Caco-2 (cell line): Measurements from ENCODE around the gene DMTF1. TPM values are rescaled to one million over a fixed set of nuclear protein-coding genes. Genes with fewer than 3 reads are reported as not detected.
A peak's percentile ranks its signal among the peaks of the same experiment; 100 is the strongest.

ENCODE experiments used
- BruUV-seq: library from RNA; stranded (reverse); fragments of 400-500 nt; replicated peaks from 2 replicates; lab custom pipeline; 2021; lab: Mats Ljungman, UMichigan
- CTCF ChIA-PET: fragments of 300-600 bp; sonication (Branson Sonifier 250); formaldehyde crosslinking; loops from one replicate; lab custom pipeline; 2022; ENCODE audit warnings: antibody characterized with exemption; lab: Charles Lee
- POLR2A ChIA-PET: fragments of 300-600 bp; sonication (Branson Sonifier 250); formaldehyde crosslinking; loops from one replicate; lab custom pipeline; 2022; ENCODE audit warnings: antibody characterized with exemption; lab: Charles Lee
- DNase-seq, 2 experiments: peaks; one replicate each; pipeline versions ENCODE4 v3.0.0 to v3.0.0-alpha.2; 2020 to 2022
- H3K27me3 ChIP-seq: replicated peaks from 2 replicates; pipeline ENCODE4 v1.6.0; 2011; ENCODE audit warnings: low read length; ENCODE audit not compliant: control insufficient read depth, insufficient read depth
- H3K36me3 ChIP-seq: 2 replicates; pipeline ENCODE4 v1.5.1; 2011; ENCODE audit warnings: low read length; ENCODE audit not compliant: control insufficient read depth, insufficient read depth
- H3K4me1 ChIP-seq: fragments of 250-450 bp; sonication (Bioruptor Pico); 2 replicates; pipeline ENCODE4 v1.5.1; 2020; ENCODE audit warnings: mild to moderate bottlenecking
- H3K4me3 ChIP-seq: 2 replicates; pipeline ENCODE4 v1.5.1; 2011; ENCODE audit warnings: low read depth, mild to moderate bottlenecking, control low read depth, low read length
- H3K9me3 ChIP-seq: fragments of 250-450 bp; sonication (Bioruptor Pico); 2 replicates; pipeline ENCODE4 v1.5.1; 2020; ENCODE audit warnings: mild to moderate bottlenecking, moderate library complexity
- H3K27ac Mint-ChIP-seq: one replicate; pipeline ENCODE4 v1.8.0; 2022; ENCODE audit warnings: mixed read lengths; ENCODE audit not compliant: unreplicated experiment
- H3K27me3 Mint-ChIP-seq: one replicate; pipeline ENCODE4 v1.8.0; 2022; ENCODE audit warnings: mixed read lengths; ENCODE audit not compliant: insufficient read depth, unreplicated experiment
- H3K36me3 Mint-ChIP-seq: one replicate; pipeline ENCODE4 v1.8.0; 2022; ENCODE audit warnings: mild to moderate bottlenecking, mixed read lengths; ENCODE audit not compliant: insufficient read depth, unreplicated experiment
- H3K4me1 Mint-ChIP-seq: one replicate; pipeline ENCODE4 v1.8.0; 2022; ENCODE audit warnings: low read depth, mixed read lengths; ENCODE audit not compliant: unreplicated experiment
- H3K4me3 Mint-ChIP-seq: one replicate; pipeline ENCODE4 v1.8.0; 2022; ENCODE audit warnings: mild to moderate bottlenecking, moderate library complexity, mixed read lengths; ENCODE audit not compliant: unreplicated experiment
- H3K9me3 Mint-ChIP-seq: one replicate; pipeline ENCODE4 v1.8.0; 2022; ENCODE audit warnings: mixed read lengths; ENCODE audit not compliant: unreplicated experiment
- intact Hi-C: fragments of 100-400 bp; cut with micrococcal nuclease; formaldehyde crosslinking; loops from one replicate; pipeline ENCODE4 v1.10.0; 2022; ENCODE audit not compliant: unreplicated experiment
- total RNA-seq: library from RNA; stranded (reverse); gene quantifications from 2 replicates; pipeline ENCODE4 v1.2.3, GENCODE V29; 2022
- TF ChIP-seq, protein P1 (sequence below), 2 experiments: fragments of 200-600 bp in 1 of 2; IDR thresholded peaks; 1 replicate in 1 of 2; 2 replicates in 1 of 2; pipeline versions ENCODE4 v1.5.1 to v1.8.0; 2011 to 2022; ENCODE audit warnings: antibody characterized with exemption in 1 of 2, control low read depth in 1 of 2, inconsistent platforms in 1 of 2, low read depth in 1 of 2, low read length in 1 of 2, mild to moderate bottlenecking in 1 of 2, moderate library complexity in 1 of 2; ENCODE audit not compliant: insufficient read depth in 1 of 2, severe bottlenecking in 1 of 2, unreplicated experiment in 1 of 2

Gene DMTF1
- total RNA-seq, 1 experiment from 2014 or later = 60.9 TPM

DNA sequence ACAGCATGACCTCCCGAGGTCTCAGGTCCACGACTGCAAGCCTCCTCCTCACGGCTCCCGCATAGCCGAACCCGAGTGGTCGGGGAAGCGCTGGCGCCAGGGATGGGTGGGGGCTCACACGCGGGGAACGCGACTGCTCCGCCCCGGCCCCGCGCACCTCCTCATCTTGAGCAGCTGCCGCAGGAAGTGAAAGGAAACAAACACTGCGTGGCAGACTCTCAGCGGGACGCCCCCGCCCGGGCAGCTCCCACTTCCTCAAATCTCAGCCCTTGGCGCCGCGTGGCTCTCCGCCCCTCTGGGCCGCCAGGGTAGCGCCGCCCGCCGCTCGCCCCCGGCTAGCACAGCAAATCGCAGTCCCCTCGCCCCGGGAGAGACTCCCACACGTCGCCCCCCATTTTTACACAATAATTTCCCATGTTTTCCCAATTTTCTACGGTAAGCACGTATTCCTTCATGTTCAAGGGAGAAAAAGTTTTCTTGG lies 67.3 kb downstream of the DMTF1 start, which contains the start of gene TMEM243:
Gene TMEM243 (minus strand): TSS at position 188 of the 481 bp plus-strand sequence. CDS start 229 bp downstream, outside the sequence.
- H3K4me1 Mint-ChIP-seq = peaks cover 8% of the 10 kb centered on the region
- BruUV-seq = TSS peak; percentile 14
- TF ChIP-seq, protein P1, sequence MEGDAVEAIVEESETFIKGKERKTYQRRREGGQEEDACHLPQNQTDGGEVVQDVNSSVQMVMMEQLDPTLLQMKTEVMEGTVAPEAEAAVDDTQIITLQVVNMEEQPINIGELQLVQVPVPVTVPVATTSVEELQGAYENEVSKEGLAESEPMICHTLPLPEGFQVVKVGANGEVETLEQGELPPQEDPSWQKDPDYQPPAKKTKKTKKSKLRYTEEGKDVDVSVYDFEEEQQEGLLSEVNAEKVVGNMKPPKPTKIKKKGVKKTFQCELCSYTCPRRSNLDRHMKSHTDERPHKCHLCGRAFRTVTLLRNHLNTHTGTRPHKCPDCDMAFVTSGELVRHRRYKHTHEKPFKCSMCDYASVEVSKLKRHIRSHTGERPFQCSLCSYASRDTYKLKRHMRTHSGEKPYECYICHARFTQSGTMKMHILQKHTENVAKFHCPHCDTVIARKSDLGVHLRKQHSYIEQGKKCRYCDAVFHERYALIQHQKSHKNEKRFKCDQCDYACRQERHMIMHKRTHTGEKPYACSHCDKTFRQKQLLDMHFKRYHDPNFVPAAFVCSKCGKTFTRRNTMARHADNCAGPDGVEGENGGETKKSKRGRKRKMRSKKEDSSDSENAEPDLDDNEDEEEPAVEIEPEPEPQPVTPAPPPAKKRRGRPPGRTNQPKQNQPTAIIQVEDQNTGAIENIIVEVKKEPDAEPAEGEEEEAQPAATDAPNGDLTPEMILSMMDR (IDR thresholded peaks at IDR 0.05; ENCODE audit: insufficient read depth in 1 of 2, low read depth in 1 of 2, low read length in 1 of 2, severe bottlenecking in 1 of 2, unreplicated experiment in 1 of 2) = peak; percentile 22 to 26
- ChIA-PET POLR2A (interaction anchor here (3.2 kb wide), 1 partner anchor 66 kb away, joined by 19 read pairs; the partner anchor contains the start of gene DMTF1), CTCF (interaction anchor here (1.0 kb wide), 1 partner anchor 45 kb away, joined by 3 read pairs; no protein-coding TSS in a partner anchor)
- peak within 1 kb of the TSS; percentile 74 for H3K27ac Mint-ChIP-seq
- Histone ChIP-seq H3K27me3 (no peaks in the 10 kb centered on the region), H3K9me3 (no peaks in the 10 kb centered on the region), H3K4me3 (peak within 1 kb of the TSS; percentile 66), H3K4me1 (peaks cover 5% of the 10 kb centered on the region), H3K36me3 (no peaks in the 10 kb centered on the region)
- H3K27me3 Mint-ChIP-seq = no peaks in the 10 kb centered on the region
- intact Hi-C loops = loop anchor here (1.0 to 10.0 kb wide), 5 partner anchors 17 to 375 kb away; partner anchors contain the start of gene DMTF1
- H3K9me3 Mint-ChIP-seq = no peaks in the 10 kb centered on the region
- DNase-seq = peak; percentile 64 to 66
- H3K36me3 Mint-ChIP-seq = peaks cover 18% of the 10 kb centered on the region
- peak within 1 kb of the TSS; percentile 97 for H3K4me3 Mint-ChIP-seq

DNA sequence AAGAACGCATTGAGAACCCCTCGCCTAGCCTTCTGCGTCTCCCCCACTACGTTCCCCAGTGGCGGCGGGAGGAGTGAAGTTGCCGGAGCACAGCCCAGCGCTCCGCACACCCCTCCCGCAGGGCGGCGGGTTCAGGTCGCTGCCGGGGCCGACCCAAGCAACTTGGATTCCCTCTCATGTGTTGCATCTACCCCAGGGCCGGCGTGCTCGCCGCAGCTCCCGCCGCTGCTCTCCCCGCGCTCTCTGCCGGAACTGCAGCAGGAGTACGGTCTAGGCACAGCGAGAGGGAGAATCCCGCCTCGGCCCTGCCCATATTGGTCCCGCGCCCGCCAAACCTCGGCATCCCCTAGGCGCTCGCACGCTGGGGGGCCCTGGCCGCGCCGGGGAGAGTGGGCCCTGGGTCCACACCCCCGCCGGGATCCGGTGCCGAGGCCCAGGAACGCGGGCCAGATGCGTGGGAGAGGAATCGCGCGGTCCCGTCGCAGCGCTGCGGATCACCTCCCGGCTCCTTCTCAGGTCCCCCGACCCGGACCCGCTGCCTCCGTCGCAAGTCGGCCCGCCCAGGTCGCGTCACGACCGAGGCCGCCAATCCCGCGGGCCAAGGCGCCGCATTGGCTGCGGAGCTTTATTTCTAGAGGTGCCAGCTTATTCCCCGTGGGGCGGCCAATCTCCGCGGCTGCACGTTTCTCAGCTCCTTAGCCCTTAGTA lies 67.9 kb downstream of the DMTF1 start:
- peak overlapping the region; percentile 66 for H3K4me3 ChIP-seq
- Mint-ChIP-seq H3K27ac (peak overlapping the region; percentile 74), H3K36me3 (peaks cover 18% of the 10 kb centered on the region), H3K27me3 (no peaks in the 10 kb centered on the region), H3K4me1 (peaks cover 8% of the 10 kb centered on the region), H3K9me3 (no peaks in the 10 kb centered on the region), H3K4me3 (peak overlapping the region; percentile 97)
- peaks cover 5% of the 10 kb centered on the region for H3K4me1 ChIP-seq
- BruUV-seq = no TSS peak
- ChIA-PET CTCF (interaction anchor here (0.7 to 1.1 kb wide), 5 partner anchors 16 to 125 kb away, joined by 3 to 4 read pairs (median 3); partner anchors contain the start of genes CROT and DMTF1), POLR2A (interaction anchor here (0.8 to 3.2 kb wide), 2 partner anchors 67 to 125 kb away, joined by 4 to 19 read pairs; partner anchors contain the start of genes CROT and DMTF1)
- H3K36me3 ChIP-seq = no peaks in the 10 kb centered on the region
- DNase-seq = peak; percentile 79 to 84
- H3K9me3 ChIP-seq = no peaks in the 10 kb centered on the region
- no peaks in the 10 kb centered on the region for H3K27me3 ChIP-seq
- intact Hi-C loops = loop anchor here (1.0 to 10.0 kb wide), 3 partner anchors 17 to 195 kb away; partner anchors contain the start of gene DMTF1
- TF ChIP-seq, protein P1 (IDR thresholded peaks at IDR 0.05; ENCODE audit: insufficient read depth in 1 of 2, low read depth in 1 of 2, low read length in 1 of 2, severe bottlenecking in 1 of 2, unreplicated experiment in 1 of 2) = no peak

DNA sequence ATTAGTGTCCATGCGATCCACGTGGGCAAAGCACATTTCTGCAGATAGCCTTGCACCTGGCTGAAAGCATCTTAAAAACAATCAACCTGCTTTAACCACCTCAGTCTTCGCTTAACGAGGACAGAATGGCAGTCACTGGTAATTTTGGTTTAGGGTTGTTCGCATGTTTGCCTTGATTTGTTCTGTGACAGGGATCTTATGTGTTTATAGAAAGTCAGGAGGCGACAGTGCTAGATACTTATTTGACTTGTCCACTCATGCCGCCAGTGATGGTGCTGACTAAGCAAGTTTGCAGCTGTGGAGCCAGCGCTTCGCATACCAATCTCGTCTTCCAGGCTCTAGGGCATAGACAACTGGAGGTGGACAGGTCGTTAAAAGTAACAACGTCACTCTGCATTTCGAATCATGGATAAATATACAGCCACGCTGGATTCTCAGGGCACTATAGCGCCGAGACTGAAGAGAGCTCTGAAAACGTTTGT lies 68.5 kb downstream of the DMTF1 start:
- H3K27me3 ChIP-seq = no peaks in the 10 kb centered on the region
- Mint-ChIP-seq H3K9me3 (no peaks in the 10 kb centered on the region), H3K4me1 (peaks cover 8% of the 10 kb centered on the region), H3K4me3 (peak overlapping the region; percentile 97), H3K36me3 (peaks cover 18% of the 10 kb centered on the region), H3K27ac (peak overlapping the region; percentile 74), H3K27me3 (peaks cover 4% of the 10 kb centered on the region)
- intact Hi-C loops = loop anchor here (1.0 to 10.0 kb wide), 3 partner anchors 18 to 194 kb away; partner anchors contain the start of gene DMTF1
- ChIA-PET CTCF (interaction anchor here (0.7 to 1.1 kb wide), 4 partner anchors 16 to 125 kb away, joined by 3 to 4 read pairs (median 4); partner anchors contain the start of genes CROT and DMTF1), POLR2A (interaction anchor here (0.8 to 3.2 kb wide), 2 partner anchors 67 to 125 kb away, joined by 4 to 19 read pairs; partner anchors contain the start of genes CROT and DMTF1)
- H3K9me3 ChIP-seq = no peaks in the 10 kb centered on the region
- TF ChIP-seq, protein P1 (IDR thresholded peaks at IDR 0.05; ENCODE audit: insufficient read depth in 1 of 2, low read depth in 1 of 2, low read length in 1 of 2, severe bottlenecking in 1 of 2, unreplicated experiment in 1 of 2) = no peak
- peak overlapping the region; percentile 66 for H3K4me3 ChIP-seq
- H3K4me1 ChIP-seq = peaks cover 5% of the 10 kb centered on the region
- H3K36me3 ChIP-seq = no peaks in the 10 kb centered on the region
- no TSS peak for BruUV-seq
- DNase-seq = peak in 1 of 2 experiments; percentile 32
